COLO668 (cell line): ENCODE results near the gene WDFY3.

Experiments
- DNase-seq: peaks from one replicate; lab custom pipeline; 2025; ENCODE audit not compliant: unreplicated experiment; lab: John Stamatoyannopoulos, UW

WDFY3 gene

GRCh38 chr4:84954982-84955567, 11.4 kb downstream of the WDFY3 start:
- DNase-seq: no peak

GRCh38 chr4:84952776-84953175, 13.7 kb downstream of the WDFY3 start:
- no peak for DNase-seq

DNA sequence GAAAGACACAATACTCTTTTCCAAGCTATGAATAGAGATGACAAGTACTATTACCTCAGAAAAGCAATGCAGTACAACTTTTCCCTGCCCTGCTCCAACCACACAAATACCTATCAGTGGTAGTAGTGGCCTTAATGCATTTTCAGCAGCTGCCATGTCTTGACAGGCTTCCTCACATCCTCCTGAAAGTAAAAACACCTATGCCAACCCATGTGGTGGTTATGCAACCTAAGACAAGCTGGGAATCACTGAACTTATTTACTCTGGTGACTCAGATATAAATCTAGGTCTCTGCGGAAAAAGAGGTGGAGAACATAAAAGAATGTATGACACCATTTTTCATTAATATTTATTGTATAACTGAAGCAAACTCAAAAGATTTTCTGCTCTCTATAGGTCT, 14.5 kb downstream of the WDFY3 start:
- DNase-seq: no peak

- DNase-seq: no peak
Observed at GRCh38 chr4:84948056-84948455, 18.4 kb downstream of the WDFY3 start.

GRCh38 chr4:84944947-84945346, 21.5 kb downstream of the WDFY3 start:
- DNase-seq: no peak

GRCh38 chr4:84940960-84941359, 25.5 kb downstream of the WDFY3 start:
- DNase-seq: no peak

DNA sequence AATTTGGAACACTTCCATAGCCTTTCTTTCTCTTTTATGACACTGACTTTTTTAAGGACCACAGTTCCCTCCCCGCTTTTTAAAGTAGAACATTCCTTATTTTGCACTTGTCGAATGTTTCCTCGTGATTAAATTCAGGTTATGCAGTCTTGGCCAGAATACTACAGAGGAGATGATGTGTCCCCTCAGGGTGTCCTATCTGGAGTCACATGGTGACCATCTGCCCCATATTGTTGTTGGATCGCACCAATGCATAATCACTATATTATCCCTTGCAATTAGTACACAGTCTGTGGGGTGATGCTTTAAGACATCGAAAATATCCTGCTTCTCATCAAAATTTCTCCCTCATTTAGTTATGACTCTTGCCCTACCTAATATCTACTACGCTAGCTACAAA, 27.4 kb downstream of the WDFY3 start:
- no peak for DNase-seq

DNA sequence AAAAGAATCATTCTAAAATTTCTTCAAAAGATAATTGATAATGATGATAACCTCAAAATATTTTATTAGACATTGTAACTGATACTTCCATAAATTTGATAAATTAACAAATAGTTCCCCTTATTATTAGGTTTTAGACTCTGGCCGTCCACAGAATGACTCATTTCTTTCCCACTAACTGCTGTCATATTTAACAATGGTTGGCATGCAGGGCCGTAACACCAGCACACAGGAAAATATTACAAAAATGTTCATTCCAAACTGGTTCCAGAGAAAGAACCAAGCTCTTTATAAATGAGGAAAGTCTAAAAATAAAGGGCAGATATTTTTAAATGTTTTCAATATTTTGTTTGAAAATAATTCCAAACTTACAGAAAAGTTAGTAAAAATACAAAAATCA, 28.2 kb downstream of the WDFY3 start:
- DNase-seq: no peak

DNA sequence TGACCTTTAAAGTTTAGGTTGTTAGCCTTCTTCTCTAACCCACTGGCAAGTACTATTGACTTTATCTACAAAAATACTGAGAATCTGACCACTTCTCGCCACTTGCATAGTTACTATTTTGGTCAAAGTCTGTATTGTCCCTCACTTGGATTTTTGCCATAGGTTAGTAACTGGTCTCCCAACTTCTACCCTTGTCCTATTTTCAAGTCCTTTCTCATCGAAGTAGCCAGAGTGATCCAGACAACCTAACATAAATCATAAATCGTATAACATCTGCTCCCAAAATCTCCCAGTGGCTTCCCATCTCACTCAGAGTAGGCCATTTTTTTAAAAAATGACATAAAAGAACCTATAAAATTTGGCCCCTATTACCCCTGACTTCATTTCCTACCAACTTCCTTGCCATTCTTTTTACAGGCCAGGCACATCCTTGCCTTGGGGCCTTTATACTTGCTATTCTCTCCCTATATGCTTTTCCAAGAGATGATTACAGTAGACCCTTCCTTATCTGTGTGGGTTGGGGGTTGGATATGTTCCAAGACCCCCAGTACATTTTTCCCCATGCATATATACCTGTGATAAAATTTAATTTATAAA, 29.0 kb downstream of the WDFY3 start:
- no peak for DNase-seq

DNA sequence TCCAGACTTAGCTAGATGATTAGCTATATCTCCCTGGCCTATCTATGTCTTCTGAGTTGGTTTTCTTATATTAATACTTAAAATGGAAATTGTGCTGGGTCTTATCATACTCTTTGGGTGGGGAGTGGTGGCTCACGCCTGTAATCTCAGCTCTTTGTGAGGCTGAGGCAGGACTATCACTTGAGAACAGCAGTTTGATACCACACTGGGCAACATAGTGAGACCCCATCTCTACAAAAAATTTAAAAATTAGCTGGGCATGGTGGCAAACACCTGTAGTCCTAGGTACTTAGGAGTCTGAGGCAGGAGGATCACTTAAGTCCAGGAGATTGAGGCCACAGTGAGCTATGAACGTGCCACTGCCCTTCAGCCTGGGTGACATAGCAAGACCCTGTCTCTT, 30.4 kb downstream of the WDFY3 start:
- no peak for DNase-seq

DNA sequence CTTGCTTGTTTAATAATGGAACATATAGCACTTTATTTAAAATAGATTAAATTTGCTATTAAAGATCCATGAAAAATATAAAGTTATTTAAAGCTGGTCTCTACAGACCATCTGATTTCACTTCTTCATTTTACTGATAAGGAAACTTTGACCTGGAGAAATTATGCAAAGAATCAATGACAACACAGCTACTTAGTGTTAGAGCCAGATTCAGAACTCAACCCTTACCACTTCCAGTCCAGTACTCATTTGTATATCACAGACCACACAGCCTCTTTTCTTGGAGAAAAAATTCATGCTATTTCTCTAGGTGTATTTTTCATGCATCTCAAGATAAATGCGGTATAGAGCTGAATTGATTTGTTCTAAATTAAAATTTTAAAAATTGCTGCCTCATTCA, 34.0 kb downstream of the WDFY3 start:
- DNase-seq: no peak

DNA sequence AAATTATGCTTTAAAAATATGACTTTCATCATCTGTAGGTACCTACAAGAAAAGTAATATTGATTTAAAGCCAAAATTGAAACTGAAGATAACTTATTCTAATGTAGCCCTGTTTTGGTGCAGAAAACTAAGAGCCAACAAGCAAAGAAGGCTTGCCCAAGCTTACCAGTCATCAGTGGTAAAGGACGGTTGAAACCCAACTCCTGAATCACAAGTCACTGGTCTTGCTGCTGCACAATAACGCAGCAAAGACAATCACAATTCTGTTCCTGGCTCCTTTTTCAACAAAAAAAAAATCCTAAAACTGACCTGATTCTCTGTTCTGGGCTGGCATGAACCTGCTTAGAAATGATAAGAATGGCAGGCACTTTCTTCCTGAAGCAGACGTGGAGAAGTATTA, 34.5 kb downstream of the WDFY3 start:
- DNase-seq: no peak

DNA sequence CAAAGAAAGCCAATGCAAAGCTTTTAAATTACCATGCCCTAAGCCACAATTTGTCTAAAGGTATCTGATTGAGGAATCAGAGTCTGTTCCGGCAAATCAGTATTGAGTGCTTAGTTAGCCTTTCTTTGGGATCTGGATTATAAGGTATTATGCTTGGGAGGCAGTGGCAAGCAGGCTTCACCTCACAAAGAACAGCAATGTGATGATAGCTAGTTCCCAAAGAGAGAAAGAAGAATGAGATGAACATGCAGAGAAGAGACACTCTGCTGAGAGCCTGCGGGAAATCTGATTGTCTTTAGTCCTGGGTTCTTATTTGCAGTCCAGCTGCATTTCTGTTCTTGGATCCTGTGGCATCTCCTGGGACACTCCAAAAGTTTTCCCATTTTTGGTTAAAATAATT, 35.2 kb downstream of the WDFY3 start:
- no peak for DNase-seq

DNA sequence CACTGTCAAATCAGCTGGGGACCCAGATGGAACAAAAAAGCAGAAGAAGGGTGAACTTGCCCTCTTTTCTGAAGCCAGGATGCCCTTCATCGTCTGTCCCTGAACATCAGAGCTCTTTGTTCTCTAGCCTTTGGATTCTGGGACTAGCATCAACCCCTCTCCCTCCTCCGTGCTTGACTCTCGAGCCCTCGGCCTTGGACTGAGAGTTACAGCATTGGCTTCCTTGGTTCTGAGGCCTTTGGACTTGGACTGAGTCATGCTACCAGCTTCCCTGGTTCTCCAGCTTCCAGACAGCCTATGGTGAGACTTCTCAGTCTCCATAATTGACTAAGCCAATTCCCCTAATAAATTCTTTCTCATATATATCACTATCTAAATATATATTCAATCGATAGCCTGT, 38.4 kb downstream of the WDFY3 start:
- DNase-seq: no peak

DNA sequence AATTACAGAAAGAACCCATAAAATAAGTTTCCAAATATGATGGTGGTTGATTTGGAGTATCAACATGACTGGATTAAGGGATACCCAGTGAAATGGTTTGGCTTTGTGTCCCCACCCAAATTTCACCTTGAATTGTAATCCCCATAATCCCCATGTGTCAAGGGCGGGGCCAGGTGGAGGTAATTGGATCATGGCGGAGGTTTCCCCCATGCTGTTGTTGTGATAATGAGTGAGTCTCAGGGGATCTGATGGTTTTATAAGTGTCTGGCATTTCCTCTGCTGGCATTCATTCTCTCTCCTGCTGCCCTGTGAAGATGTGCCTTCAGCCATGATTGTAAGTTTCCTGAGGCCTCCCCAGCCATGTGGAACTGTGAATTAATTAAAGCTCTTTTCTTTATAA, 39.1 kb downstream of the WDFY3 start:
- no peak for DNase-seq

DNA sequence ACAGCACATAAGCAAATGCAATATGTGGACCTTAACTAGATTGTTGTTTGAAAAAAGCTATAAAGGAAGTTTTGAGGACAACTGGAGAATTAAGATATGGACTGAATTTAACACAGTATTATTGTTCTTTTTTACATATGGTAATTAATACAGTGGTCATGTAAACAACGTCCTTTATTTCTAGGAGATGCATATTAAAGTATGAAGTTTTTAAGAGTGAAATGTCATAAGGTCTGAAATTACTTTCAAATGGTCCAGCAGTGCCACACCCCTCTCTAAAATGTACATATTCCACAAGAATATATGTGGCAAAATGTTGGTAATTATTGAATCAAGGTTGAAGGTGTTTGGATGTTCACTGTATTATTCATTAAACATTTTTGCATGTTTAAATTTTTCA, 40.9 kb downstream of the WDFY3 start:
- no peak for DNase-seq

GRCh38 chr4:84924434-84924833, 42.1 kb downstream of the WDFY3 start:
- no peak for DNase-seq

DNA sequence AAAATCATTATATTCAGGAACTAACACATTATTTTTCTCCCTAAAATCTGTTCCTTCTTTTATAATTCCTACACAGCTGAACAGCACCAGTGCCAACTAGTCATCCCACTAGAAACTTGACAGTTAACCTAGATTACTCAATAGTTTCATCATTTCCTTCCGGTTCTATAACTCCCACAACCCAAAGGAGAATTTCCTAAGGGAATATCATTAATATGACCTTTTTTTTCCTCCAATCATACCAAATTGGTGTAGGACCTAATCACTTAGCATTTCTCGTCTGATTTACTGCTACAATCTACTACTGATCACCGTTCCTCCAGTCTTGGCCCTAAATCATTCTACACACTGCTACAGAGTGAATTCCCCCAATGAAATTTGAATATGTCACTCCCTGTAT, 45.9 kb downstream of the WDFY3 start:
- DNase-seq: no peak

DNA sequence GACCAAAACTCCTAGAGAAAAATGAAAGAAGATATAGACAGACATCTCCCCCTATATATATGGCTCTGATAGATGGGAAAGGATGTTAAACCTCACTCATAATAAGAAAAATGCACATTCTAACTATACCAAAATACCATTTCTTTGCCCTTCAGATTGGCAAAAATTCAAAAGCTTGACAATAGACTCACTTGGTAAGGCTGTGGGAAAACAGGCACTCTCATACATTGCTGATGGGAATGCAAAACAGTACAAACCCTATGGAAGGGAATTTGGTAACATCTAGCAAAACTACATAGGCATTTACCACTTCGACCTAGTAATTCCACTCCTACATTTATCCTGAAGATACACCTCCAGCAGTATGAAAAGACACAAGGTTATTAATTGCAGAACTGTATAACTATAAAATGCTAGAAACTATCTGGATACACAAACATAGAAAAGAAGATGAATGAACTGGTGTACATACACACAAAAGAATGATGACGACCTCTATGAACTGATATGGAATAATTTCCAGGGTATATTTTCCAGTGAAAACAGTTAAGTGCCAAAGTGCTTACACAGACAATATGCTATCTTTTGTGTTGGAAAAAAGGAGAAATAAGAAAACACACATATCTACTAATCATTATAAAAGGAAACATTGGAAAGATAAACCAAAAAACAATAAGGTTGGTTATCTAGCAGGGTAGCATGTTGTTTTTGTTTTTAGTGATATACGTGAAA, 48.5 kb downstream of the WDFY3 start:
- DNase-seq: no peak

- no peak for DNase-seq
Observed at GRCh38 chr4:84917086-84917821, 49.2 kb downstream of the WDFY3 start.

GRCh38 chr4:84916227-84916626, 50.3 kb downstream of the WDFY3 start:
- no peak for DNase-seq

GRCh38 chr4:84915396-84915780, 51.1 kb downstream of the WDFY3 start:
- DNase-seq: no peak
